ENCODE measurements around the gene MACROD1. TPM values are rescaled to one million over a fixed set of nuclear protein-coding genes. Genes with fewer than 3 reads are reported as not detected.

MACROD1 gene
- total and polyA plus RNA-seq, 2 donors (not counting 3 experiments of a cell fraction or from before 2014, with no cell fraction given): 11.0 to 16.2 TPM

DNA sequence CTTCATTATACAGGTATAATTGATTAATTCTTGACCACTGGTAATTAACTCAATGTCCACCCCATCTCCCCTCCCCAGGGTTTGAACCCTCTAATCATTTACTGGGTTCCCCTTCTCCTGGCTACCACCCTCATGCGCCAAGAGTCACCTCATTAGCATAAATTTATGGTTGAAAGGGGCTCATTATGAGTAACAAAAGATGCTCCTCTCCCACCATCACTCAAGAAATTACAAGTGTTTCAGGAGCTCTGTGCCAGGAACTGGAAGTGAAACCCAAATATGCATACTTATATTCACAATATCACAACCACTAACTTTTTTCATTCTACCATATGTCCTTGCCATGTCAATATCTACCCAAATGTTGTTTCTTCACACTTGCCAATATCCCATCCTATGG, 12.3 kb upstream of the MACROD1 start:
- no peak overlapping the region for H3K27ac ChIP-seq (ENCODE audit: insufficient read depth, low read depth, low read length)
- H3K9me1 ChIP-seq (replicated peaks; ENCODE audit: control insufficient read depth, extremely low read depth, insufficient read depth, low read length): no peaks in the 10 kb centered on the region
- DNase-seq (ENCODE audit: low read depth, low spot score) (no peak), FAIRE-seq (no peak)
- dilution Hi-C loops (cut with MboI; ENCODE audit: extremely low pct_ligation_motif_present, low sequenced_read_pairs): no loop called here
- no peak overlapping the region for H3K4me3 ChIP-seq (replicated peaks in 1 of 3; ENCODE audit: insufficient read depth in 1 of 3, low read depth in 1 of 3, low read length in 3 of 3)
- no peak overlapping the region for H3K4me2 ChIP-seq (ENCODE audit: insufficient read depth, low read length)
- BruUV-seq (replicated peaks): no TSS peak
- TF ChIP-seq JUN (IDR thresholded peaks at IDR 0.05; ENCODE audit: borderline replicate concordance, insufficient read depth, insufficient read length, low read depth) (no peak), POLR2AphosphoS5 (IDR thresholded peaks at IDR 0.05; ENCODE audit: insufficient read depth, low read depth, low read length) (no peak), FOS (IDR thresholded peaks at IDR 0.05; ENCODE audit: borderline replicate concordance, insufficient read depth, low read length) (no peak), GATA2 (IDR thresholded peaks at IDR 0.05; ENCODE audit: insufficient read depth, insufficient read length, low read depth, low read length) (no peak), MYC (IDR thresholded peaks at IDR 0.05; ENCODE audit: low read depth, low read length) (no peak), POLR2A (IDR thresholded peaks at IDR 0.05; ENCODE audit: low read depth, low read length) (no peak)
- TF ChIP-seq, protein P1, sequence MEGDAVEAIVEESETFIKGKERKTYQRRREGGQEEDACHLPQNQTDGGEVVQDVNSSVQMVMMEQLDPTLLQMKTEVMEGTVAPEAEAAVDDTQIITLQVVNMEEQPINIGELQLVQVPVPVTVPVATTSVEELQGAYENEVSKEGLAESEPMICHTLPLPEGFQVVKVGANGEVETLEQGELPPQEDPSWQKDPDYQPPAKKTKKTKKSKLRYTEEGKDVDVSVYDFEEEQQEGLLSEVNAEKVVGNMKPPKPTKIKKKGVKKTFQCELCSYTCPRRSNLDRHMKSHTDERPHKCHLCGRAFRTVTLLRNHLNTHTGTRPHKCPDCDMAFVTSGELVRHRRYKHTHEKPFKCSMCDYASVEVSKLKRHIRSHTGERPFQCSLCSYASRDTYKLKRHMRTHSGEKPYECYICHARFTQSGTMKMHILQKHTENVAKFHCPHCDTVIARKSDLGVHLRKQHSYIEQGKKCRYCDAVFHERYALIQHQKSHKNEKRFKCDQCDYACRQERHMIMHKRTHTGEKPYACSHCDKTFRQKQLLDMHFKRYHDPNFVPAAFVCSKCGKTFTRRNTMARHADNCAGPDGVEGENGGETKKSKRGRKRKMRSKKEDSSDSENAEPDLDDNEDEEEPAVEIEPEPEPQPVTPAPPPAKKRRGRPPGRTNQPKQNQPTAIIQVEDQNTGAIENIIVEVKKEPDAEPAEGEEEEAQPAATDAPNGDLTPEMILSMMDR (IDR thresholded peaks at IDR 0.05; ENCODE audit: extremely low read depth in 1 of 2, insufficient read depth in 1 of 2, low read depth in 1 of 2, low read length in 2 of 2): no peak
- H3K9me3 ChIP-seq (replicated peaks; ENCODE audit: control insufficient read depth, insufficient read depth, low read length): no peaks in the 10 kb centered on the region
- H3K4me1 ChIP-seq (ENCODE audit: control insufficient read depth, extremely low read depth, insufficient read depth, low read length): peaks cover 9% of the 10 kb centered on the region
- peaks cover 1% of the 10 kb centered on the region for H3K79me2 ChIP-seq (ENCODE audit: control insufficient read depth, insufficient read depth, low read length)
- H3K27me3 ChIP-seq (ENCODE audit: control insufficient read depth in 2 of 2, insufficient read depth in 2 of 2, low read length in 2 of 2): no peaks in the 10 kb centered on the region
- CTCF ChIA-PET: no interaction called here
- no peak overlapping the region for H2AFZ ChIP-seq (ENCODE audit: low read depth, low read length)
- no peaks in the 10 kb centered on the region for H3K36me3 ChIP-seq (ENCODE audit: control insufficient read depth in 2 of 2, extremely low read depth in 1 of 2, insufficient read depth in 2 of 2, low read length in 2 of 2)
- intact Hi-C loops (cut with micrococcal nuclease): no loop called here
- no peak overlapping the region for H3K9ac ChIP-seq (replicated peaks; ENCODE audit: extremely low read depth, insufficient read depth, low read length)
- H4K20me1 ChIP-seq (replicated peaks; ENCODE audit: control insufficient read depth, extremely low read depth, insufficient read depth, low read length): no peaks in the 10 kb centered on the region
- POLR2A ChIA-PET: no interaction called here

Measured in endothelial cell of umbilical vein (primary cell).